A549 (cell line): ENCODE results near the gene OR10AD1. TPM values are rescaled to one million over a fixed set of nuclear protein-coding genes. Genes with fewer than 3 reads are reported as not detected.
A peak's percentile ranks its signal among the peaks of the same experiment; 100 is the strongest.

Experiments
- ATAC-seq, 2 experiments: fragments of 200-7000 bp in 1 of 2; fragments of >200 bp in 1 of 2; cut with Nextera tagmentation in 1 of 2; cut with Tn5 transposase in 1 of 2; 3 replicates each; pipeline versions ENCODE4 v1.8.0 to v1.9.1; 2018 to 2020; ENCODE audit warnings: mild to moderate bottlenecking in 1 of 2, moderate library complexity in 1 of 2
- CTCF ChIA-PET: fragments of 300-600 bp; sonication (Branson Sonifier 250); formaldehyde crosslinking; extraction: SDS; loops from one replicate; lab custom pipeline; 2021; ENCODE audit warnings: antibody characterized with exemption, inconsistent platforms; lab: Yijun Ruan, JAX
- POLR2A ChIA-PET: fragments of 350-600 bp; formaldehyde crosslinking; extraction: SDS; loops from one replicate; lab custom pipeline; 2021; ENCODE audit warnings: antibody characterized with exemption, inconsistent platforms; lab: Yijun Ruan, JAX
- DNase-seq, 2 experiments: peaks; one replicate each; pipeline versions ENCODE4 v3.0.0 to v3.0.0-alpha.2; 2011 to 2016; ENCODE audit warnings: low read depth in 1 of 2, low spot score in 1 of 2
- FAIRE-seq: peaks from 2 replicates; lab custom pipeline; 2011; peaks lifted over from hg19 to GRCh38; lab: Jason Lieb, UNC
- H3K27ac ChIP-seq, 2 experiments: fragments of >200 bp; sonication (Bioruptor Twin); formaldehyde crosslinking; 3 replicates each; pipeline ENCODE4 v1.5.1; 2016 to 2017
- H3K4me1 ChIP-seq: fragments of >200 bp; sonication (Bioruptor Twin); formaldehyde crosslinking; 3 replicates; pipeline ENCODE4 v1.6.1; 2016
- H3K4me2 ChIP-seq: fragments of >200 bp; sonication (Bioruptor Twin); formaldehyde crosslinking; 3 replicates; pipeline ENCODE4 v1.6.1; 2016
- H3K4me3 ChIP-seq: fragments of >200 bp; sonication (Bioruptor Twin); formaldehyde crosslinking; 3 replicates; pipeline ENCODE4 v1.5.1; 2016
- H3K9me3 ChIP-seq: fragments of >200 bp; sonication (Bioruptor Twin); formaldehyde crosslinking; 3 replicates; pipeline ENCODE4 v1.6.1; 2016
- BHLHE40 ChIP-seq: IDR thresholded peaks from 2 replicates; pipeline ENCODE4 v1.6.1; 2012; ENCODE audit warnings: low read depth, low read length, inconsistent platforms
- CBX2 ChIP-seq: fragments of 200-600 bp; sonication (generic); IDR thresholded peaks from 2 replicates; pipeline ENCODE4 v1.6.1; 2016; ENCODE audit warnings: low read depth, mild to moderate bottlenecking, borderline replicate concordance
- CEBPB ChIP-seq, 2 experiments: fragments of >200 bp in 1 of 2; sonication (Bioruptor Twin) in 1 of 2; formaldehyde crosslinking in 1 of 2; IDR thresholded peaks; 2 replicates each; pipeline ENCODE4 v1.6.1; 2012 to 2016
- CHD2 ChIP-seq: fragments of 150-350 bp; IDR thresholded peaks from 2 replicates; pipeline ENCODE4 v1.6.1; 2014; ENCODE audit warnings: low read length; ENCODE audit not compliant: partially characterized antibody
- CHD4 ChIP-seq: fragments of 200-600 bp; sonication (generic); IDR thresholded peaks from 2 replicates; pipeline ENCODE4 v1.6.1; 2016; ENCODE audit warnings: antibody characterized with exemption, mild to moderate bottlenecking, borderline replicate concordance
- E2F6 ChIP-seq: IDR thresholded peaks from 2 replicates; pipeline ENCODE4 v1.6.1; 2012; ENCODE audit warnings: low read depth, borderline replicate concordance
- EHF ChIP-seq: fragments of 250-450 bp; sonication (Bioruptor Pico); IDR thresholded peaks from 2 replicates; pipeline ENCODE4 v1.5.0; 2020; ENCODE audit warnings: mild to moderate bottlenecking
- EHMT2 ChIP-seq: fragments of 200-600 bp; sonication (generic); IDR thresholded peaks from 2 replicates; pipeline ENCODE4 v1.6.1; 2016; ENCODE audit warnings: antibody characterized with exemption, low read depth, mild to moderate bottlenecking, moderate library complexity
- ESRRA ChIP-seq: fragments of 150-350 bp; IDR thresholded peaks from 2 replicates; pipeline ENCODE4 v1.6.1; 2014; ENCODE audit warnings: mild to moderate bottlenecking, low read length, borderline replicate concordance
- FOSB ChIP-seq: fragments of 250-450 bp; sonication (Bioruptor Pico); IDR thresholded peaks from 2 replicates; pipeline ENCODE4 v1.5.0; 2020; ENCODE audit warnings: mild to moderate bottlenecking, moderate library complexity
- FOSL2 ChIP-seq, 2 experiments: fragments of 450-650 bp in 1 of 2; fragments of >200 bp in 1 of 2; sonication (Bioruptor Twin) in 1 of 2; formaldehyde crosslinking; IDR thresholded peaks; 2 replicates each; pipeline versions ENCODE4 v1.5.0 to v1.6.1; 2016 to 2020; ENCODE audit warnings: mild to moderate bottlenecking in 1 of 2, moderate library complexity in 1 of 2
- FOXS1 ChIP-seq: fragments of 250-450 bp; sonication (Bioruptor Pico); IDR thresholded peaks from 2 replicates; pipeline ENCODE4 v1.5.0; 2020; ENCODE audit warnings: mild to moderate bottlenecking, moderate library complexity
- GATA3 ChIP-seq: IDR thresholded peaks from 2 replicates; pipeline ENCODE4 v1.6.1; 2012; ENCODE audit warnings: borderline replicate concordance
- HES2 ChIP-seq: fragments of >200 bp; sonication (Bioruptor Twin); formaldehyde crosslinking; IDR thresholded peaks from 2 replicates; pipeline ENCODE4 v1.6.1; 2016
- HOXA7 ChIP-seq: fragments of 250-450 bp; sonication (Bioruptor Pico); IDR thresholded peaks from 2 replicates; pipeline ENCODE4 v1.5.0; 2020; ENCODE audit warnings: mild to moderate bottlenecking, moderate library complexity
- HOXB13 ChIP-seq: fragments of 250-450 bp; sonication (Bioruptor Pico); IDR thresholded peaks from 2 replicates; pipeline ENCODE4 v1.5.0; 2020; ENCODE audit warnings: low read depth, mild to moderate bottlenecking, moderate library complexity
- JUN ChIP-seq, 2 experiments: fragments of >200 bp; sonication (Bioruptor Twin); formaldehyde crosslinking; IDR thresholded peaks; 2 replicates in 1 of 2; 3 replicates in 1 of 2; pipeline ENCODE4 v1.6.1; 2016 to 2017
- JUNB ChIP-seq: fragments of >200 bp; sonication (Bioruptor Twin); formaldehyde crosslinking; IDR thresholded peaks from 2 replicates; pipeline ENCODE4 v1.6.1; 2016
- KDM5A ChIP-seq: fragments of 200-600 bp; sonication (generic); IDR thresholded peaks from 2 replicates; pipeline ENCODE4 v1.6.1; 2016; ENCODE audit warnings: antibody characterized with exemption, mild to moderate bottlenecking
- MAX ChIP-seq: IDR thresholded peaks from 2 replicates; pipeline ENCODE4 v1.6.1; 2012
- MAZ ChIP-seq: fragments of 150-350 bp; IDR thresholded peaks from 2 replicates; pipeline ENCODE4 v1.6.1; 2014; ENCODE audit warnings: antibody characterized with exemption, low read depth, low read length, borderline replicate concordance
- MYC ChIP-seq: IDR thresholded peaks from 2 replicates; pipeline ENCODE4 v1.6.1; 2012; ENCODE audit warnings: mild to moderate bottlenecking, inconsistent platforms, low read length, improper control_type of control experiment, borderline replicate concordance
- NFE2L2 ChIP-seq: fragments of 150-350 bp; conservative IDR thresholded peaks from 2 replicates; pipeline ENCODE4 v1.6.1; 2014; ENCODE audit warnings: low read length
- NR3C1 ChIP-seq: fragments of >200 bp; sonication (Bioruptor Twin); formaldehyde crosslinking; IDR thresholded peaks from 3 replicates; pipeline ENCODE4 v1.6.1; 2017
- PBX3 ChIP-seq: IDR thresholded peaks from 2 replicates; pipeline ENCODE4 v1.6.1; 2012
- POLR2A ChIP-seq: IDR thresholded peaks from 2 replicates; pipeline ENCODE4 v1.6.1; 2012; ENCODE audit warnings: mild to moderate bottlenecking, low read length
- RAD21 ChIP-seq, 2 experiments: fragments of >200 bp in 1 of 2; sonication (Bioruptor Twin) in 1 of 2; formaldehyde crosslinking in 1 of 2; IDR thresholded peaks in 1 of 2; conservative IDR thresholded peaks in 1 of 2; 2 replicates in 1 of 2; 3 replicates in 1 of 2; pipeline ENCODE4 v1.6.1; 2012 to 2018; ENCODE audit warnings: inconsistent platforms in 1 of 2
- RCOR1 ChIP-seq: fragments of 150-350 bp; IDR thresholded peaks from 2 replicates; pipeline ENCODE4 v1.6.1; 2014; ENCODE audit warnings: antibody characterized with exemption, low read length, low read depth
- SMC3 ChIP-seq: fragments of >200 bp; sonication (Bioruptor Twin); formaldehyde crosslinking; IDR thresholded peaks from 3 replicates; pipeline ENCODE4 v1.6.1; 2018; ENCODE audit warnings: inconsistent platforms
- TP53 ChIP-seq: fragments of 250-450 bp; sonication (Bioruptor Pico); IDR thresholded peaks from 2 replicates; pipeline ENCODE4 v1.5.0; 2021; ENCODE audit warnings: mild to moderate bottlenecking, moderate library complexity
- USF2 ChIP-seq: fragments of 450-650 bp; IDR thresholded peaks from 2 replicates; pipeline ENCODE4 v1.6.1; 2014; ENCODE audit warnings: antibody characterized with exemption
- ZNF302 ChIP-seq: fragments of 250-450 bp; sonication (Bioruptor Pico); IDR thresholded peaks from 2 replicates; pipeline ENCODE4 v1.9.0; 2021; ENCODE audit warnings: inconsistent platforms, mild to moderate bottlenecking, moderate library complexity
- WGBS: methylation state at CpG from one replicate; pipeline ENCODE4 v1.1.6; 2017; ENCODE audit errors: missing lambda C conversion rate; 5-methylcytosine and 5-hydroxymethylcytosine counted together
- polyA plus RNA-seq, 4 experiments: library from polyadenylated mRNA; depleted of rRNA in 3 of 4; stranded (reverse); fragments of >200 nt; fragmentation: RNase III in 1 of 4; extraction: RNeasy Plus Mini Kit Qiagen cat#74134 plus additional on column Dnase treatment in 1 of 4; gene quantifications; 2 replicates in 3 of 4; 3 replicates in 1 of 4; pipeline ENCODE4 v1.2.3, GENCODE V29; 2011 to 2017

The OR10AD1 gene
- polyA plus RNA-seq, 2 of the 4 experiments (the other 2 are of a cell fraction) = not detected

- Histone ChIP-seq H3K4me1 (0 out of 3 replicates have a peak, but pooled peaks cover 4% of the 10 kb centered on the region), H3K4me3 (no peak overlapping the region), H3K27ac (no peak overlapping the region), H3K9me3 (no peaks in the 10 kb centered on the region), H3K4me2 (peak overlapping the region; percentile 24; the same call in 1 of the 3 replicates)
- TF ChIP-seq KDM5A (no peak), BHLHE40 (no peak), MAX (no peak), NFE2L2 (no peak), SMC3 (no peak), FOXS1 (CRISPR knock-in tag) (no peak), HOXA7 (CRISPR knock-in tag) (no peak), HOXB13 (CRISPR knock-in tag) (no peak), PBX3 (no peak), HES2 (no peak), RAD21 (conservative IDR thresholded peaks at IDR 0.05 in 1 of 2, IDR thresholded peaks at IDR 0.05 in 1 of 2) (no peak), EHF (CRISPR knock-in tag) (no peak), MAZ (no peak), FOSL2 (IDR thresholded peaks at IDR 0.05) (no peak), FOSL2 (CRISPR knock-in tag; IDR thresholded peaks at IDR 0.05) (no peak), FOSB (CRISPR knock-in tag) (no peak), E2F6 (no peak), TP53 (CRISPR knock-in tag) (no peak), GATA3 (no peak)
- FAIRE-seq (peak; percentile 23), DNase-seq (no peak), ATAC-seq (no peak; a peak in 1 of 6 replicates)
- 65% methylated on average over 3 of the region's 3 CpGs for WGBS
- CTCF ChIA-PET = interaction anchor here (0.7 to 5.9 kb wide), 5 partner anchors 9 to 306 kb away, joined by 3 to 41 read pairs (median 5); no protein-coding TSS in a partner anchor
- POLR2A ChIA-PET = no interaction called here
These were observed 27.3 kb downstream of the OR10AD1 start for GRCh38 chr12:48175613-48176416.

GRCh38 chr12:48169011-48169410 is 34.1 kb downstream of the OR10AD1 start:
- 67% methylated on average over 18 of the region's 19 CpGs for WGBS
- CTCF ChIA-PET = interaction anchor here (0.8 to 5.6 kb wide), 8 partner anchors 7 to 454 kb away, joined by 3 to 41 read pairs (median 3); partner anchors contain the start of genes ASB8 and CCDC184
- no peak for DNase-seq
- Histone ChIP-seq H3K27ac (no peak overlapping the region), H3K9me3 (no peaks in the 10 kb centered on the region), H3K4me2 (no peak overlapping the region), H3K4me1 (no peaks in the 10 kb centered on the region), H3K4me3 (no peak overlapping the region)
- POLR2A ChIA-PET = no interaction called here
- TF ChIP-seq CEBPB (IDR thresholded peaks at IDR 0.05) (no peak), POLR2A (no peak), JUN (IDR thresholded peaks at IDR 0.05) (no peak), SMC3 (no peak), CHD2 (no peak), ZNF302 (CRISPR knock-in tag) (no peak), USF2 (no peak), EHMT2 (no peak), CBX2 (no peak), RAD21 (conservative IDR thresholded peaks at IDR 0.05 in 1 of 2, IDR thresholded peaks at IDR 0.05 in 1 of 2) (no peak), NR3C1 (no peak), MYC (no peak), BHLHE40 (no peak), CHD4 (no peak), ESRRA (no peak), KDM5A (no peak), JUNB (no peak), HES2 (no peak), RCOR1 (no peak)
- FAIRE-seq = no peak
- ATAC-seq = no peak
